NCI-H524 (cell line): Measurements from ENCODE around the gene GAS2L1.
A peak's percentile ranks its signal among the peaks of the same experiment; 100 is the strongest.

ENCODE experiments used
- DNase-seq, 2 experiments: peaks; one replicate each; lab custom pipeline; 2025; lab: John Stamatoyannopoulos, UW

Gene GAS2L1

GRCh38 chr22:29275819-29276565 lies 30.5 kb upstream of the GAS2L1 start:
- no peak for DNase-seq

- no peak for DNase-seq
Observed at GRCh38 chr22:29277927-29278326, 28.5 kb upstream of the GAS2L1 start.

GRCh38 chr22:29284196-29284595 lies 22.3 kb upstream of the GAS2L1 start:
- DNase-seq = no peak

- no peak for DNase-seq
Observed at GRCh38 chr22:29288837-29289236, 17.6 kb upstream of the GAS2L1 start.

GRCh38 chr22:29290061-29290460 lies 16.4 kb upstream of the GAS2L1 start:
- no peak for DNase-seq

- DNase-seq = no peak
Observed at GRCh38 chr22:29291215-29291614, 15.2 kb upstream of the GAS2L1 start.

GRCh38 chr22:29292379-29292778 lies 14.1 kb upstream of the GAS2L1 start:
- DNase-seq = no peak

GRCh38 chr22:29298641-29299040 lies 7.8 kb upstream of the GAS2L1 start:
- DNase-seq = no peak

- DNase-seq = no peak
Observed at GRCh38 chr22:29299136-29299900, 7.1 kb upstream of the GAS2L1 start.

GRCh38 chr22:29300467-29300806 lies 6.0 kb upstream of the GAS2L1 start:
- no peak for DNase-seq

GRCh38 chr22:29300807-29301601 lies 5.4 kb upstream of the GAS2L1 start:
- DNase-seq = no peak

GRCh38 chr22:29301716-29302401 lies 4.6 kb upstream of the GAS2L1 start:
- peak in 1 of 2 experiments; percentile 65 for DNase-seq

GRCh38 chr22:29302402-29302680 lies 4.1 kb upstream of the GAS2L1 start:
- DNase-seq = no peak

- DNase-seq = peak; percentile 15 to 79
Observed at GRCh38 chr22:29302681-29303465, 3.6 kb upstream of the GAS2L1 start.

GRCh38 chr22:29305836-29306174 lies 645 bp upstream of the GAS2L1 start:
- peak in 1 of 2 experiments; percentile 55 for DNase-seq

GRCh38 chr22:29306835-29307595 lies 565 bp downstream of the GAS2L1 start:
- peak; percentile 41 to 66 for DNase-seq

- DNase-seq = no peak
Observed at GRCh38 chr22:29307596-29308147, 1.2 kb downstream of the GAS2L1 start.

GRCh38 chr22:29308148-29308790 lies 1.8 kb downstream of the GAS2L1 start:
- DNase-seq = no peak

- no peak for DNase-seq
Observed at GRCh38 chr22:29308791-29309262, 2.4 kb downstream of the GAS2L1 start.
